KOPT-K1 (cell line): Measurements from ENCODE around the gene OR5A2.
"Not testable (repeated sequence)": the region's sequence is repeated elsewhere in the genome, so short reads cannot be mapped to it uniquely, and the experiment has no call there.

ENCODE experiments used
- H3K27ac ChIP-seq: fragments of 200-600 bp; sonication (generic); 2 replicates; pipeline ENCODE4 v1.5.1; 2016; ENCODE audit warnings: antibody characterized with exemption, mild to moderate bottlenecking, low read depth, low read length; ENCODE audit not compliant: poor library complexity, severe bottlenecking
- H3K36me3 ChIP-seq: fragments of 200-600 bp; sonication (generic); 2 replicates; pipeline ENCODE4 v1.5.1; 2017; ENCODE audit warnings: antibody characterized with exemption, mild to moderate bottlenecking, low read length, moderate library complexity; ENCODE audit not compliant: insufficient read depth
- H3K9me3 ChIP-seq: fragments of 200-600 bp; sonication (generic); 2 replicates; pipeline ENCODE4 v1.5.1; 2017; ENCODE audit warnings: antibody characterized with exemption, low read length, mild to moderate bottlenecking; ENCODE audit not compliant: insufficient read depth, poor library complexity, severe bottlenecking

OR5A2 gene

DNA sequence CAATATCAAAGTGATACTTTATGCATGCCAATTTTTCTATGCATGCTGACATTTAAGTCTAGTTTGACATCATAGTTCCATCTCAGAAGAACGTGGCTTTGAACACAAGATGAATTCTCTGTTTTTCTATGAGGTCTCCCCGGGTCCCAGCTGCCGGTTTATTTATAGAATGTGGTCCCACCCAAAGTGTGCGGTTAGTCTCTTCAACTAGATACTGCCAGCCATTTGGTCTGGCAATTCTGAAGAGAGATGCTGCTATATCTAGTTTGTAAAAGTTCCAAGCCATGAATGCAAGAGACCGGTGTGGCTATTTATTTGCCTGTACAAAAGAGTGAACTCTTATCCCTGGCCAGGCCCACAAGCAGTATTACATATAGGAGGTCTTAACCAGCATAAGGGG lies 9.2 kb downstream of the OR5A2 start:
- no peaks in the 10 kb centered on the region for H3K9me3 ChIP-seq
- H3K27ac ChIP-seq, result no peak overlapping the region
- no peaks in the 10 kb centered on the region for H3K36me3 ChIP-seq

DNA sequence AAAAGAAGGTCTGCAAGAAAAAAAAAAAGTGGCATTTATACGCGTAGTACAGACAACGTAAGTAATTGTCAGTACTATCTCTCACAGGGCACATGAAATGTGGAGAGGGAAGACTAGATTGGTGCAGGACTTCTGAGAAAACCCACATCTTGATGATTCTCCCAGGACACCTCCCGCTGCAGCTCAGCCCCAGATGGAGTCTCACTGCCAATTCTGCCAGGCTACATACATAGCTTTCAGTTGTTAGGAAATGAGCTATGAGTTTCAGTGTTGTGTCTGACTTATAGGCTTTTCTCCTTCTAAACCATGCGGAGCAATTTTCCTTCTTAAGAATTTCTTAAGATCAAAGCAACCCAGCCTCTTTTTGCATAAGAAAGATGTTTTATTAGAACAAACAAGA lies 9.6 kb downstream of the OR5A2 start:
- no peaks in the 10 kb centered on the region for H3K9me3 ChIP-seq
- H3K36me3 ChIP-seq, result no peaks in the 10 kb centered on the region
- no peak overlapping the region for H3K27ac ChIP-seq

DNA sequence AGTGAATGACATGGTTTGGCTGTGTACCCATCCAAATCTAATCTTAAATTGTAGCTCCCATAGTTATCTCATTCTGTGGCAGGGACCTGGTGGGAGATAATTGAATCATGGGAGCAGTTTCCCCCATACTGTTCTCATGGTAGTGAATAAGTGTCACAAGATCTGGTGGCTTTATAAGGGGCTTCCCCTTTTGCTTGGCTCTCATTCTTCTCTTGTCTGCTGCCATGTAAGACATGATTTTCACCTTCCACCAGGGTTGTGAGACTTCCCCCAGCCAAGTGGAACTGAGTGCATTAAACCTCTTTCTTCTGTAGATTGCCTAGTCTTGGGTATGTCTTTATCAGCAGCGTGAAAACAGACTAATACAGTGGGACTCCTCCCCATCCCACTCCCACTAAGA lies 11.1 kb downstream of the OR5A2 start:
- H3K27ac ChIP-seq, result no peak overlapping the region
- no peaks in the 10 kb centered on the region for H3K36me3 ChIP-seq
- no peaks in the 10 kb centered on the region for H3K9me3 ChIP-seq

DNA sequence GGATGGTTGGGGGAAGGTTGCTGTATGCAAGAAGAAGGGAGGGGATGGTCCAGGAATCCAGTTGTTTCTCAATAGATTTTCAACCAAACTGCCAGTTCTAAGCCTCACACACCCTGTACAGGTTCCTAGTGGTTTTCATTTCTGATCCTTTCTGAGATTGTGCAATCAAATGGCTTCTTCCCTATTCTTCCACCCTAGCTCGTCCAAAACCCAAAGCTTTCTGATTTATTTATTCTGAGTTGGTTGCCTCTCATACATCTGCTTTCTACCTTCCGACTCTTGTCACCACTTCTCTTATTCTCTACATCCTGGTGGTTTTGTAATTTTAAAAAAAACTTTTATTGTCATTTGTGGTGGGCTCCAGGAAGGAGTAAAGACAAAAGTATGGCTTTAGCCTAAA lies 12.6 kb downstream of the OR5A2 start:
- no peak overlapping the region for H3K27ac ChIP-seq
- no peaks in the 10 kb centered on the region for H3K36me3 ChIP-seq
- H3K9me3 ChIP-seq, result peaks cover 11% of the 10 kb centered on the region

DNA sequence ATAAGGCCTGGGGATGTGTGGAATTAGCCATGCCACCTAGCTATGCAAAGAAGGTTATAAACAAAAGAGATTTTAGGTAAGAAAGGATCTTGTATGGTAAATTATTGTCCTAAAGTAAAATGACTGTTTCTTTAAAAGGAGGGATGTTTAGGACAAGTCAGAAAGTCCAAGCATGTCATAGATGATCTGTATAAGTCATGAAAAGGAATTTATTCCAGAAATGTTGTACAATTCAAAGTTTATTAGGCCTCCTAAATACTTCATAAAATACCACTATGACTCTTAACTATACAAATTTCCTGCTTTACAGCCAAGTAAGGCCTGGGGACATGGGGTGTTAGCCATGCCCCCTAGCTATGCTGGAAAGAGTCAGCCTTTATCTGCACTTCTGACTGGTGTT lies 22.7 kb downstream of the OR5A2 start:
- Histone ChIP-seq H3K9me3 (peaks cover 17% of the 10 kb centered on the region), H3K27ac (no peak overlapping the region), H3K36me3 (no peaks in the 10 kb centered on the region)

DNA sequence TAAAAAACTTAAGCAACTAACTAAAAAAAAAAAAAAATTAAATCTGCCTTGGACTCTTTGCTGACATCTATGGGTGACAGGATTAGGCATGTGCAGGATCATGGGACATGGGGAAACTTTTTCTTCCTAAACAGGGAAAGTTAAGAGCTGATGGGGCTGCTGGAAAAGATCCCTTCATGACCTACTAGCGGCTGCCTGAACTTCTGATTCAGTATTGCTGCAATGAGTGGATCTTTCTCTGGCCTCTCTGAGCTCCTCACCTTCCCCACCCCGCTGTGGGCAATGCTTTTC lies 25.0 kb downstream of the OR5A2 start:
- Histone ChIP-seq H3K9me3 (peaks cover 17% of the 10 kb centered on the region), H3K27ac (no peak overlapping the region), H3K36me3 (no peaks in the 10 kb centered on the region)

DNA sequence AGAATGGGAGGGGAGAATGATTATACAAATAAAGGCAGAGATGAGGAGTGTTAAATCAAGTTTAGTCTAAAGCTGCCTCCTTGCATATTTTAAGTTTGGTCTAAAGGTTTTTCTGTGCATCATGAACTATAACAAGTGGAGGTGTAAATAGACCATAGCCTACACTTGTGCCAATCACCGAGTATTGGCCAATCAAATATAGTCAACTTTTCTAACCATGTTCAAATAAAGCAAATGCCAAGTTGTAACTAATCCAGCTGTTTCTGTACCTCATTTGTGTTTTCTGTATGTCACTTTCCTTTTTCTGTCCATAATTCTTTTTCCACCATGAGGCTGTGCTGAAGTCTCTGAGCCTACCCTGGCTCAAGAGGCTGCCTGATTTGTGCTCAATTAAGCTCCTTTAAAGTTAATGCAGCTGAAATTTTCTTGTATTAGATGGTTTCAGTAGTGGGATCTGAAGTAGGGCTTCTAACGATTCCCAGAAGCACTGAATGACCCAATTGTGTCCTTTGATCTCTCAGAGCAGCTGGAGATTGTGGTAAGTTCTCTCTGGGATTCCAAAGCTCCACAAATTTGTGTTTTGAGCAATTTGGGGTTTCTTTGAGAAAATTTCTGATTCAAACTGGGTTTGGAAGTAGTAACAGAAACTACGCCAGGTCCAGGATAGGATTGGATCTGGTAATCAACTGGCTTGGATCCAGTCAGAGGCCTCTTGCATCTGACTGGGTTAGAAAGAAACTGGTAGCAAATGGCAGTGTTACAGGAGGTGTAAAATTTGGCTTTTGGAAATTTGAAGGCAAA lies 25.6 kb downstream of the OR5A2 start:
- no peak overlapping the region for H3K27ac ChIP-seq
- no peaks in the 10 kb centered on the region for H3K36me3 ChIP-seq
- peaks cover 17% of the 10 kb centered on the region for H3K9me3 ChIP-seq

DNA sequence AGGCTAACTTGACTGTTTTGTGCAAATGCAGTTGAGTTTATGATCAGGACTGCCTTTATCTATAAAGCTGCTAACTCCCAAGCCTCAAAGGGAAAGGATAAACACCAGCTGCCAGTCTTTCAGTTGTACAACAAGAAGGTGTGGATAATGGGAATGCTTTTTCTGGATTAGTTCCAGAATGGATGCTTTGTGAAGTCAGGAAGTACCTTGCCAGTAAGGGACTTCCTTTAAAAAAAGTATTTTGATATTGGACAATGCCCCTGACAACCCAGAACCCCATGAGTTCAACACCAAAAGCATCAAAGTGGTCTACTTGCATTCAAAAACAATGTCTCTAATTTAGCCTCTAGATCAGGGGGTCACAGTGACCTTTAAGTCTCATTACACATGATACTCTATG lies 32.0 kb downstream of the OR5A2 start:
- Histone ChIP-seq H3K36me3 (no peaks in the 10 kb centered on the region), H3K9me3 (no peaks in the 10 kb centered on the region)

DNA sequence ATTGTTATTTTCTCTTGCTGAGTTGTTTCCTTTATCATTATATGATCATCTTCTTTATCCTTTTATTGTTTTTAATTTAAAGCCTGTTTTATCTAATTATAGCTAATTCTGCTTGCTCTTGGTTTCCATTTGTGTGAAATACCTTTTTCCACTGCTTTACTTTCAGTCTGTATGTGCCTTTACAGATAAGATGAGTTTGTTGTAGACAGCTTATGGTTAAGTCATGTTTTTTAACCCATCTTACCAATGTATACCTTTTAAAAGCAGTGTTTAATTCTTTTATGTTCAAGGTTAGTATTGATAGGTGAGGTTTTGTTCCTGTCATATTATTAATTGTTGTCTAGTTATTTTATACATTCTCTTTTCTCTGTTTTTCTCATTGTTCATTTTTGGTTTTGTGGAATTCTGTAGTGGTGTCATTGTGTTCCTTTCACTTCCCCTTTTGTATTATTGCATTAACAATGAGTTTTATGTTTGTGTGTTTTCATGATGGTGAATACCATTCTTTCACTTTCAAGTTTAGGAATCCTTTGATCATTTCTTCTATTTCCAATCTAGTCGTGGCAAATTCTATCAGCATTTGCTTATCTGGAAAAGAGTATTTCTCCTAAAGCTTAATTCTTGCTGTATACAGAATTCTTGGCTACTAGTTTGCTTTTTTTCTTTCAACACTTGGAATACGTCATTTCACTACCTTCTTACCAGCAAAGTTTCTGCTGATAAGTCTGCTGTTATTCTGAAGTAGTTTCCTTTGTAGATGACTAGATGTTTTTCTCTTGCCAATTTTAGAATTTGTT lies 45.8 kb downstream of the OR5A2 start:
- no peaks in the 10 kb centered on the region for H3K9me3 ChIP-seq
- H3K27ac ChIP-seq, result no peak overlapping the region
- no peaks in the 10 kb centered on the region for H3K36me3 ChIP-seq

More for the DNA sequence above, 32.0 kb downstream of the OR5A2 start:
- H3K27ac ChIP-seq, result no peak overlapping the region

DNA sequence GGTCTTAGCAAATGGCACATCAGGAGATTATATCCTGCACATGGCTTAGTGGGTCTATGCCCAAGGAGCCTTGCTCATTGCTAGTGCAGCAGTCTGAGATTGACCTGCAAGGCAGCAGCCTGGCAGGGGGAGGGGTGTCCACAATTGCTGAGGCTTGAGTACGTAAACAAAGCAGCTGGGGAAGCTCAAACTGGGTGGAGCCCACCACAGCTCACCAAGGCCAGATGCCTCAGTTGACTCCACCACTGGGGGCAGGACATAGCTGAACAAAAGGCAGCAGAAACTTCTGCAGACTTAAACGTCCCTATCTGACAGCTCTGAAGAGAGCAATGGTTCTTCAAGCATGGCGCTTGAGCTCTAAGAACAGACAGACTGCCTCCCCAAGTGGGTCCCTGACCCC lies 53.9 kb downstream of the OR5A2 start:
- not testable (repeated sequence) for H3K9me3 ChIP-seq, H3K36me3 ChIP-seq, H3K27ac ChIP-seq

DNA sequence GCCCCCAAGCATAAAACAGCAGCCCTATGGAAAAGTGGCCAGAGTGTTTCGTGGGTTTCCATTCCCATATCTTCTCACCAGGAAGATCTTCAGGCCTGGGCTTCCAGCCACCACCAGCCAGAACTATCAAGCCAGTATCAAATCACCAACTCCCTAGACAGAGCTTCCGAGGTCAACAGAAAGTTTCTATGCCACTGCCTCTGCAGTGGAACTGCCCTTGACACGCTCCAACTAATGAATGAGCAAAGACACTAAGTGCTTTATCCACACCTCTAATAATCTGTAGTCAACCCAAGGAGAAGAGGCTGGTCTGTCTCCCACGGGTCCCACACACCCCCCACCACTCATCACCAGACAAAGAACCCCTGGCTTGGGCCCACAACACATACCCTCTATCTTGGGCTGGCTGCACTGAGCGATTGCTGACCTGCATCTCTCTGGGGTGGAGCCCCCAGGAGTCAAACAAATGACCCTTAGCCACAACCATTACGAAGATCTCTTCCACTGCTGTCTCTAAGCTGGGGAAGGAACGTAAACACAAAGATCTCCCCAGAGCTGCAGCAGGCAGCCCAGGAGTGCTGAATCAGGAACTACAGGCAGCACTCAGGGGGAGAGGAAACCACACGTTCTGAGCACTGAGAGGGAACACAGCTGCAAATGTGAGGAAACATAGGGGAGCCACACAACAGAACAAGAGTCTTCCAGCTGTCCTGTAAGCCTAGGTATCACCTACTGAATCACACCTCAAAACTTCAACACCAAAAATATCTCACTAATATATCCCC lies 57.8 kb downstream of the OR5A2 start:
- Histone ChIP-seq H3K27ac (no peak overlapping the region), H3K9me3 (no peaks in the 10 kb centered on the region), H3K36me3 (no peaks in the 10 kb centered on the region)
